ENCODE measurements around the gene REG1A. TPM values are rescaled to one million over a fixed set of nuclear protein-coding genes. Genes with fewer than 3 reads are reported as not detected.

The REG1A gene, protein sequence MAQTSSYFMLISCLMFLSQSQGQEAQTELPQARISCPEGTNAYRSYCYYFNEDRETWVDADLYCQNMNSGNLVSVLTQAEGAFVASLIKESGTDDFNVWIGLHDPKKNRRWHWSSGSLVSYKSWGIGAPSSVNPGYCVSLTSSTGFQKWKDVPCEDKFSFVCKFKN
- total RNA-seq: not detected

DNA sequence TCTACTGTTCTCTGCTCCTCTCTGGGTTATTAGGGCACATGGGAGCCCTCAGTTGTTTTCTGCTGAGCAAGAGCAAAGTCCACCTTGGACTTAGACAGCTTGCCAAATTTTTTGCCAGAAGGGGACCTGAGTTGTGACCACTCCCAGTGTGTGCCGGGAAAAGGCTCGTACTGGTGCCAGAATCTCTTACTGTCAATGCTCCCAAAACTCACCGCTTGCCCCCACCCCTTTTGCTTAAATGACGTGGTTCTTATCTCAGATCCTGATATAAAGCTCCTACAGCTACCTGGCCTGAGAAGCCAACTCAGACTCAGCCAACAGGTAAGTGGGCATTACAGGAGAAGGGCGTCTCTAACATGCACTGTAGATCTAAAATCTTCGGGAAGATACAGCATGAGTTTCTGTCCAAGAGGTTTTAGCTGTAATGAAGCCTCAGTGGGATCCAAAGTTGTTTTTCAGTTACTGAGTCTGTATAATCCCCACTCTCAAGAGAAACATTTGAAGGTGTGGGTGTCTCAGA, at the start of gene REG1A:
TSS of gene REG1A (plus strand) at position 295 of the 520 bp plus-strand sequence. CDS start 374 bp downstream, outside the sequence.

DNA sequence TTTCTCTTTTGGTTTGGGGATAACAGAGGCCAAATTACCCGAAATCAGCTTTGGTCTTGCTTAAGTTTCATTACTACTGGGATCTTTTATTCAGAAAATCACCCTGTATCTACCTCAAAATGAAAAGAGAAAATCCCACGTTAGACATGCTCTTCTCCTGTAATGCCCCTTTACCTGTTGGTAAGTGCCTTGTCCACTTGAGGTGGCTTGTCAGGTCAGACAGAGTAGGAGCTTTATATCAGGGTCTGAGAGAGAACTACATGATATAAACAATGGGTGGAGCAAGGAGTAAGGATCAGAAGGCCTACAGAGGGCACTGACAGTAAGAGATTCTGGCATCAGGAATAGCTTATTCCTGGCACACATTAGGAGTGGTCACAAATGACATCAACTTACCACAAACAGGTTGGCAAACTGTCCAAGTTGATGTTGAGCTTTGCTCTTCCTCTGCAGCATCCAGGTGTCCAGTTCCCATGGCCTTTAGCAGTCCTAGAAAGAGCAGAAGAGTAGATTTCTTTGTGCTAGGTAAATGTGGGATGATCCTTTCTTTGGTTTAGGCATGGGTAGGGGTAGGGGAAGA, 32.4 kb upstream of the REG1A start, which contains the start of gene REG1B:
TSS of gene REG1B (minus strand) at position 209 of the 580 bp plus-strand sequence. CDS start 381 bp downstream, outside the sequence.

DNA sequence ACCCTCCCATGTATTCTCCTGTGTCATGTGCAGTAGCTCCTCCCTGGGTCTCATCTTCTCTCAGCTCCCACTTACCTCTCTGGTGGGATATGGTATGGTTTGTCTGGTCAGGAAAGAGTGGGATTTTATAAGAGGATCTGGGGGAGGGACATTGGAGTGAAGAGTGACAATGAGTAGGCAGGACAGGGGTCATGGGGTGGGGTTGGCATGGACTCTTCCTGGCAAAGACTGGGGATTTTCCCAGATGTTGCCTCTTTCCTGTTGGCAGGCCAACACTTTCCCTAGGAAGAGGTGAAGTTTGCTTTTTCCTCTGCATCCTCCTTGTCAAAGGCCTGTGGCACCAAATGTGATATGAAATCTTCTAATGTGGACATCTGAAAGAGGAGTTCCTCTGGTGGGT, 39.4 kb downstream of the REG1A start, which contains the start of gene REG3A:
TSS of gene REG3A (minus strand) at position 101 of the 400 bp plus-strand sequence. CDS start 348 bp downstream, outside the sequence.

Other genes starting within 250 kb of the REG1A start
- not detected for gene REG3G, start 94.8 kb upstream of the REG1A start, total RNA-seq
- gene REG1B, start 32.5 kb upstream of the REG1A start, total RNA-seq: not detected
- gene REG3A, start 39.3 kb downstream of the REG1A start, total RNA-seq: not detected

Data from camera-type eye (tissue), 1 donor.